Activated CD8-positive, alpha-beta memory T cell treated with anti-CD3 and anti-CD28 coated beads, Interleukin-2, amount 50 U/mL, for 4 hours (primary cell): Measurements from ENCODE around the gene SLC15A4.
A peak's percentile ranks its signal among the peaks of the same experiment; 100 is the strongest.
"Not testable (repeated sequence)": the region's sequence is repeated elsewhere in the genome, so short reads cannot be mapped to it uniquely, and the experiment has no call there.

Experiments
- DNase-seq: peaks from one replicate; pipeline ENCODE4 v3.0.0-alpha.2; 2020

Gene SLC15A4

GRCh38 chr12:128823916-128824839 is at the start of gene SLC15A4:
Gene SLC15A4 (minus strand): TSS chr12:128823958. CDS start chr12:128823943, 15 bp downstream.
- DNase-seq: peak; percentile 93

- DNase-seq: no peak
Measured at GRCh38 chr12:128872303-128872702, 48.5 kb upstream of the SLC15A4 start.

GRCh38 chr12:128871516-128871892 is 47.7 kb upstream of the SLC15A4 start:
- DNase-seq: no peak

GRCh38 chr12:128867466-128867865 is 43.7 kb upstream of the SLC15A4 start:
- no peak for DNase-seq

- DNase-seq: no peak
Measured at GRCh38 chr12:128864516-128865186, 40.9 kb upstream of the SLC15A4 start.

GRCh38 chr12:128863957-128864356 is 40.2 kb upstream of the SLC15A4 start:
- no peak for DNase-seq

- DNase-seq: no peak
Measured at GRCh38 chr12:128861226-128862016, 37.7 kb upstream of the SLC15A4 start.

- no peak for DNase-seq
Measured at GRCh38 chr12:128859311-128859710, 35.6 kb upstream of the SLC15A4 start.

GRCh38 chr12:128857133-128857763 is 33.5 kb upstream of the SLC15A4 start:
- DNase-seq: no peak

GRCh38 chr12:128856791-128857078 is 33.0 kb upstream of the SLC15A4 start:
- DNase-seq: no peak

GRCh38 chr12:128856035-128856790 is 32.5 kb upstream of the SLC15A4 start:
- DNase-seq: no peak

GRCh38 chr12:128853600-128854197 is 29.9 kb upstream of the SLC15A4 start:
- no peak for DNase-seq

GRCh38 chr12:128852885-128853599 is 29.3 kb upstream of the SLC15A4 start, which contains the start of gene GLT1D1:
Gene GLT1D1 (plus strand): TSS chr12:128853478. CDS start chr12:128853582, 104 bp downstream.
- no peak for DNase-seq

GRCh38 chr12:128852026-128852698 is 28.4 kb upstream of the SLC15A4 start:
- no peak for DNase-seq

- not testable (repeated sequence) for DNase-seq
Measured at GRCh38 chr12:128851429-128851828, 27.7 kb upstream of the SLC15A4 start.

GRCh38 chr12:128850400-128850799 is 26.6 kb upstream of the SLC15A4 start:
- DNase-seq: no peak

GRCh38 chr12:128849806-128850205 is 26.0 kb upstream of the SLC15A4 start:
- not testable (repeated sequence) for DNase-seq

GRCh38 chr12:128848371-128848770 is 24.6 kb upstream of the SLC15A4 start:
- DNase-seq: no peak

GRCh38 chr12:128846671-128847070 is 22.9 kb upstream of the SLC15A4 start:
- DNase-seq: not testable (repeated sequence)

GRCh38 chr12:128844031-128844635 is 20.4 kb upstream of the SLC15A4 start:
- no peak for DNase-seq
